ENCODE results near the gene HRAS.

The HRAS gene

DNA sequence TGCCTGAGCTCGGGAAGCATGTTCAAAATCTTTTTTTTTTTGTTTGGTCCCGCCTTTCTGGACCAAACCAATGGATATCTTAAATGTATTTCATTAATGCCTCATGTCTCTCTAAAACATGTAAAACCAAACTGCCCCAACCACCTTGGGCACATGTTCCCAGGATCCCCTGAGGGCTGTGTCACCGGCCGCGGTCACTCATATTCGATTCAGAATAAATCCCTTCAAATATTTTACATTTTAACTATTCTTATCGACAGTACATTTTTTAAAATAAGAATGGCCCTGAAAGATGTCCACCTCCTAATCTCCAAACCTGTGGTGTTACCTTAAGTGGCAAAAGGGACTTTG lies 30.4 kb downstream of the HRAS start:
- Histone ChIP-seq H3K4me3 (ENCODE audit: low read depth, low read length) (no peak overlapping the region), H3K27me3 (ENCODE audit: insufficient read depth, low read depth, severe bottlenecking) (no peaks in the 10 kb centered on the region), H3K9me3 (ENCODE audit: severe bottlenecking) (no peaks in the 10 kb centered on the region), H3K27ac (no peak overlapping the region), H3K36me3 (peaks cover 38% of the 10 kb centered on the region)
- DNase-seq = no peak
- TF ChIP-seq, protein P1, sequence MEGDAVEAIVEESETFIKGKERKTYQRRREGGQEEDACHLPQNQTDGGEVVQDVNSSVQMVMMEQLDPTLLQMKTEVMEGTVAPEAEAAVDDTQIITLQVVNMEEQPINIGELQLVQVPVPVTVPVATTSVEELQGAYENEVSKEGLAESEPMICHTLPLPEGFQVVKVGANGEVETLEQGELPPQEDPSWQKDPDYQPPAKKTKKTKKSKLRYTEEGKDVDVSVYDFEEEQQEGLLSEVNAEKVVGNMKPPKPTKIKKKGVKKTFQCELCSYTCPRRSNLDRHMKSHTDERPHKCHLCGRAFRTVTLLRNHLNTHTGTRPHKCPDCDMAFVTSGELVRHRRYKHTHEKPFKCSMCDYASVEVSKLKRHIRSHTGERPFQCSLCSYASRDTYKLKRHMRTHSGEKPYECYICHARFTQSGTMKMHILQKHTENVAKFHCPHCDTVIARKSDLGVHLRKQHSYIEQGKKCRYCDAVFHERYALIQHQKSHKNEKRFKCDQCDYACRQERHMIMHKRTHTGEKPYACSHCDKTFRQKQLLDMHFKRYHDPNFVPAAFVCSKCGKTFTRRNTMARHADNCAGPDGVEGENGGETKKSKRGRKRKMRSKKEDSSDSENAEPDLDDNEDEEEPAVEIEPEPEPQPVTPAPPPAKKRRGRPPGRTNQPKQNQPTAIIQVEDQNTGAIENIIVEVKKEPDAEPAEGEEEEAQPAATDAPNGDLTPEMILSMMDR (IDR thresholded peaks at IDR 0.05; ENCODE audit: low read depth, low read length) = no peak

DNA sequence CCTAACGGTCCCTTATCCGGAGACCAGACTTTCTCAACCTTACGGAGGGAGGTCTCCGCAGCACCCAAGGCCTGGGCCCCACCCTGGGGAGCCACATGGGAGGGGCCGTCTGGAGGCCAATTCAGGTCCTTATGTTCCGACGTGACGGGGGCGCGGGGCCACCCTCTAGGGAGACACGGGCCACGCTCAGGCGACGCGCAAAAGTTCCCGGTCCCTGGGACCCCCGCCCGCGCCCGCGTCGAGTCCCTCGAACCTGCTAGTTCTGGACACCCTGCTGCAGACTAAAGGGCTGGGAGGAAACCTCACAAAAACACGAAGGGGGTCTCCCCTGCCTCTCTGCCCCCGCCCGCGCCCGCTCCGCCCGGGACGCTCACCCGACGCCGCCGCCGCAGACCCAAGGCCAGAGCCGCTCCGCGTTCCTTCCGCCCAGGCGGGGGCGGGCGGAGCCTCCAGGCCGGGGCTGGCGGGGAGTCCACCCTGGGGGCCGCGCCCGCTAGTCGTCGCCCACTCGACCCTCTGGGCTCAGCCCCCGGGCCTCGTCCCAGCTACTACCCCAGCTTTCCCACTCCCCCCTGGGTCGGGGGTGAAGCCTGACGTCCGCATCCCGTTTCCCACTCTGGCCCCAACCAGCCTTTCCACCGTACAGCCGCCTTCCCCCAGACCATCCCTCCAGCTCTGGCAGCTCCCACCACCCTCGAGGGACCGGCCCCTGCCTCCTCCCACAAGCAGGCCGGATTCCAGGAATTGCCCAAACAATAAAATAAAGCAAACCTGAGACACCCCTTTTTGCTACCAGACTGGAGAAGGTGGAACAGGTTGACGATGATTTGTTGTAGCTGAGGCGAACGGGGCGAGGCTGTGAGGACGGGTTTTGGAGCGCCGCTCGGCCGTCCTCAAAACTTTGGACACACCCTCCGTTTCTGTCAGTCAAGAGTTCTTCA lies 31.1 kb downstream of the HRAS start:
- peaks cover 42% of the 10 kb centered on the region for H3K36me3 ChIP-seq
- no peak overlapping the region for H3K4me3 ChIP-seq (ENCODE audit: low read depth, low read length)
- TF ChIP-seq, protein P1 (IDR thresholded peaks at IDR 0.05; ENCODE audit: low read depth, low read length) = no peak
- H3K27me3 ChIP-seq (ENCODE audit: insufficient read depth, low read depth, severe bottlenecking) = no peaks in the 10 kb centered on the region
- no peak for DNase-seq
- H3K9me3 ChIP-seq (ENCODE audit: severe bottlenecking) = no peaks in the 10 kb centered on the region
- no peak overlapping the region for H3K27ac ChIP-seq

- no peak overlapping the region for H3K4me3 ChIP-seq (ENCODE audit: low read depth, low read length)
- TF ChIP-seq, protein P1 (IDR thresholded peaks at IDR 0.05; ENCODE audit: low read depth, low read length) = no peak
Measured at GRCh38 chr11:503179-503981, 32.0 kb downstream of the HRAS start.

DNA sequence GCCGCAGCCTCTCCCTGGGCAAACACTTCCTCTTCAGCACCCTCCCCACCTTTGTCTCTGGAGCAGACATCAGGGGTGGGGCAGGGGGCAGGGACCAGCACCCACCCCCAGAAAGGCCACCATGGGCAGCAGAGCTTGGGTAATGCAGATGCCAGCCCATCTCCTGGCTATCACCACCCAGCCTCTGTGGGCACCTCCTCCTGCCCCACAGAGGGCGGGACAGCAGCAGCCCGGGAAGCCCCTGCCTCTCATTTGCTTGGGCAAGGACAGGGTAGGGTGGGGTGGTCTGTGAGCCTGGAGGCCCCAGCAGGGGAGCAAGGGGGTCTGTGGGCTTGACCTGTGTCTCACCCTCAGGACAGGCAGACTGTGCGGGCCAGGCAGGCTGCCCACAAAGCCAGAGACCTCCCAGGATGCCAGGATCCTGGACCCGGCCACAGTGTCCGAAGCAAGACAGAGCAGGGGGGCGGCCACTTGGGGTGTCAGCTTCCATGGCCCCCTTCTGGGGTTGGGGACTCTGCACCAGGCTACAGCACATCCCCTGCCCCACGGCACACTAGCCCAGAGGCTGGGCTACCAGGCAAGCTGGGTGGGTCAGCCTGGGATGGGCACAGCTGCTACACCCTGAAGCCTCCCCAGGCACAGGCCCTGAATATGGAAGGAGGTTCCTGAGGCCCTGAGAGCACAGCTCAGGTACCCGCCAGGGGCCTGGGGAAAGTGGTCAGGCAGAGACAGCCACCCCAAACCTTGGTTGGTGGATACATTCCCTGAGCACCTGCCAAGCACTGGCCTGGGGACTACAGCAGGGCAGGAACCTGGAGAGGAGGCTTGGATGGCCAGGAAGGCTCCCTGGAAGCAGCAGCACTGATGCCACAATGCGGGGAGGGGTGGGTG lies 32.8 kb downstream of the HRAS start:
- H3K27me3 ChIP-seq (ENCODE audit: insufficient read depth, low read depth, severe bottlenecking) = no peaks in the 10 kb centered on the region
- peaks cover 43% of the 10 kb centered on the region for H3K36me3 ChIP-seq
- DNase-seq = no peak
- H3K9me3 ChIP-seq (ENCODE audit: severe bottlenecking) = no peaks in the 10 kb centered on the region
- TF ChIP-seq, protein P1 (IDR thresholded peaks at IDR 0.05; ENCODE audit: low read depth, low read length) = no peak
- no peak overlapping the region for H3K27ac ChIP-seq
- H3K4me3 ChIP-seq (ENCODE audit: low read depth, low read length) = no peak overlapping the region

More at GRCh38 chr11:503179-503981, 32.0 kb downstream of the HRAS start:
- H3K36me3 ChIP-seq = peaks cover 42% of the 10 kb centered on the region
- H3K27ac ChIP-seq = no peak overlapping the region
- H3K9me3 ChIP-seq (ENCODE audit: severe bottlenecking) = no peaks in the 10 kb centered on the region
- DNase-seq = no peak
- H3K27me3 ChIP-seq (ENCODE audit: insufficient read depth, low read depth, severe bottlenecking) = no peaks in the 10 kb centered on the region

DNA sequence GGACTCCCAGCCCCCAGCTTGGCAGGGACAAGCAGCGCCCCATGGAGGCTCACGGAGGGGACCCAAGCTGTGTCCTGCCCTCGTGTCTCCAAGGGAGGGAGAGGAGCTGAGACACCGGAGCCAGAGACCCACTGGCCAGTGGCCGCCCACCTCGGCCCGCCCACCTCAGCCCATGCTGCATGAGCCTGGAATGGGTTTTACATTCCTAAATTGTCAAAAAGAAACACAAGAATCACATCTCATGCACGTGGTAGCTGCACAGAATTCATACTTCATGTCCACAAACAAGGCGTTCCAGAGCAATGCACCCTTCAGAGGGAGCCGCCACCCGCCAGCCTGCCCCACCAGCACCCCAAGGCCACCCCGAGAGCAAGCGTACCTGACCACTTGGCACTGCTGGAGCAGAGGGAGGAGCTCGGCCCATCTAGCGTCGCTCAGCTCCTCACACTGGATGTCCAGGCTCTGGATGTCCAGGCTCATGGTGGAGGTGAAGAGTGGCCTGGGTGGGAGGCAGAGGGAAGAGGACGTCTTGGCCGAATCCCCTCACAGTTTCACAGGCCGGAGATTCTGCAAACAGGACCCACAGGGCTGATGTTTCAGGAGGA lies 33.6 kb downstream of the HRAS start:
- H3K36me3 ChIP-seq = peaks cover 46% of the 10 kb centered on the region
- no peaks in the 10 kb centered on the region for H3K9me3 ChIP-seq (ENCODE audit: severe bottlenecking)
- H3K27me3 ChIP-seq (ENCODE audit: insufficient read depth, low read depth, severe bottlenecking) = no peaks in the 10 kb centered on the region
- no peak for DNase-seq
- no peak overlapping the region for H3K27ac ChIP-seq
- no peak overlapping the region for H3K4me3 ChIP-seq (ENCODE audit: low read depth, low read length)
- TF ChIP-seq, protein P1 (IDR thresholded peaks at IDR 0.05; ENCODE audit: low read depth, low read length) = no peak

All from WERI-Rb-1 (cell line).